ENCODE measurements around the gene NOL4L.

DNA sequence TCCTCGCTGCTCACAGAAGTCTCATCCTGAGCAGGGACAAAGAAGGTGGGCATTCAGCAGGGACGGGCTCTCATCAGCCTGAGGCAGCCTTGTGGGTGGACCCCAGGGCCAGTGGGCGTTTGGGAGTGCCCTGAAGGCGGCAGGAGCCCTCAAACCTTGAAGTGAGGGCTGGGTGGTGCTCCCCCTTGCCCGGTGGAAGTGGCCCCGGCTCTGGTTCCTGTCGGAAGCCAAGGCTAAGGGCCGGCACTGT, 110.5 kb downstream of the NOL4L start:
- TF ChIP-seq, protein P1, sequence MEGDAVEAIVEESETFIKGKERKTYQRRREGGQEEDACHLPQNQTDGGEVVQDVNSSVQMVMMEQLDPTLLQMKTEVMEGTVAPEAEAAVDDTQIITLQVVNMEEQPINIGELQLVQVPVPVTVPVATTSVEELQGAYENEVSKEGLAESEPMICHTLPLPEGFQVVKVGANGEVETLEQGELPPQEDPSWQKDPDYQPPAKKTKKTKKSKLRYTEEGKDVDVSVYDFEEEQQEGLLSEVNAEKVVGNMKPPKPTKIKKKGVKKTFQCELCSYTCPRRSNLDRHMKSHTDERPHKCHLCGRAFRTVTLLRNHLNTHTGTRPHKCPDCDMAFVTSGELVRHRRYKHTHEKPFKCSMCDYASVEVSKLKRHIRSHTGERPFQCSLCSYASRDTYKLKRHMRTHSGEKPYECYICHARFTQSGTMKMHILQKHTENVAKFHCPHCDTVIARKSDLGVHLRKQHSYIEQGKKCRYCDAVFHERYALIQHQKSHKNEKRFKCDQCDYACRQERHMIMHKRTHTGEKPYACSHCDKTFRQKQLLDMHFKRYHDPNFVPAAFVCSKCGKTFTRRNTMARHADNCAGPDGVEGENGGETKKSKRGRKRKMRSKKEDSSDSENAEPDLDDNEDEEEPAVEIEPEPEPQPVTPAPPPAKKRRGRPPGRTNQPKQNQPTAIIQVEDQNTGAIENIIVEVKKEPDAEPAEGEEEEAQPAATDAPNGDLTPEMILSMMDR (IDR thresholded peaks at IDR 0.05): no peak
- no peak for TF ChIP-seq POLR2AphosphoS5 (IDR thresholded peaks at IDR 0.05)
- TF ChIP-seq POLR2A (IDR thresholded peaks at IDR 0.05; ENCODE audit: low read depth): no peak
- no peak for TF ChIP-seq EP300 (IDR thresholded peaks at IDR 0.05)
